IMR-90 (cell line): ENCODE data around the gene CGNL1. TPM values are rescaled to one million over a fixed set of nuclear protein-coding genes. Genes with fewer than 3 reads are reported as not detected.

ENCODE experiments used
- ATAC-seq: fragments of 200-7000 bp; cut with Tn5 transposase; 2 replicates; pipeline ENCODE4 v1.9.1; 2020; ENCODE audit warnings: low read depth, mild to moderate bottlenecking, moderate library complexity
- BruUV-seq: library from RNA; stranded (reverse); fragments of 400-500 nt; replicated peaks from 2 replicates; lab custom pipeline; 2021; lab: Mats Ljungman, UMichigan
- CTCF ChIA-PET: fragments of 300-600 bp; formaldehyde crosslinking; extraction: SDS; loops from one replicate; lab custom pipeline; 2021; ENCODE audit warnings: antibody characterized with exemption; lab: Yijun Ruan, JAX
- POLR2A ChIA-PET: fragments of 300-600 bp; sonication (Branson Sonifier 250); formaldehyde crosslinking; loops from one replicate; lab custom pipeline; 2022; ENCODE audit warnings: antibody characterized with exemption; ENCODE audit not compliant: unreplicated experiment; lab: Charles Lee
- DNase-seq: peaks from one replicate; pipeline ENCODE4 v3.0.0; 2013
- H2AFZ ChIP-seq: replicated peaks from 2 replicates; pipeline ENCODE3; 2013; ENCODE audit warnings: low read length, mild to moderate bottlenecking; ENCODE audit not compliant: poor library complexity
- H2AK5ac ChIP-seq: 2 replicates; pipeline ENCODE4 v1.6.1; 2013; ENCODE audit warnings: low read depth, low read length, inconsistent platforms
- H2AK9ac ChIP-seq: replicated peaks from 2 replicates; pipeline ENCODE3; 2013; ENCODE audit warnings: mild to moderate bottlenecking, low read depth, low read length, moderate library complexity; ENCODE audit not compliant: poor library complexity
- H2BK120ac ChIP-seq: 2 replicates; pipeline ENCODE4 v1.6.1; 2013; ENCODE audit warnings: low read depth, low read length, inconsistent platforms
- H2BK15ac ChIP-seq: 3 replicates; pipeline ENCODE4 v1.6.1; 2013; ENCODE audit warnings: low read depth, low read length, inconsistent platforms
- H2BK20ac ChIP-seq: 2 replicates; pipeline ENCODE4 v1.6.1; 2013; ENCODE audit warnings: low read depth, mild to moderate bottlenecking, inconsistent platforms, low read length, moderate library complexity
- H2BK5ac ChIP-seq: 2 replicates; pipeline ENCODE4 v1.6.1; 2013; ENCODE audit warnings: mild to moderate bottlenecking, low read depth, low read length, inconsistent platforms; ENCODE audit not compliant: poor library complexity, severe bottlenecking
- H3K14ac ChIP-seq: replicated peaks from 2 replicates; pipeline ENCODE4 v1.6.1; 2013; ENCODE audit warnings: low read depth, low read length, inconsistent platforms
- H3K18ac ChIP-seq: 2 replicates; pipeline ENCODE4 v1.6.1; 2013; ENCODE audit warnings: low read depth, low read length, control low read depth
- H3K23ac ChIP-seq: 2 replicates; pipeline ENCODE4 v1.6.1; 2013; ENCODE audit warnings: low read depth, low read length, inconsistent platforms
- H3K27ac ChIP-seq: 2 replicates; pipeline ENCODE4 v1.5.1; 2013; ENCODE audit warnings: mild to moderate bottlenecking, control low read depth, low read length; ENCODE audit not compliant: insufficient read depth
- H3K27me3 ChIP-seq: 2 replicates; pipeline ENCODE4 v1.6.1; 2013; ENCODE audit warnings: low read length; ENCODE audit not compliant: control insufficient read depth, insufficient read depth
- H3K36me3 ChIP-seq: 2 replicates; pipeline ENCODE4 v1.6.1; 2013; ENCODE audit warnings: low read length, mixed read lengths; ENCODE audit not compliant: control insufficient read depth, insufficient read depth
- H3K4ac ChIP-seq: 2 replicates; pipeline ENCODE4 v1.6.1; 2013; ENCODE audit warnings: low read depth, low read length, inconsistent platforms
- H3K4me1 ChIP-seq: 2 replicates; pipeline ENCODE4 v1.6.1; 2013; ENCODE audit warnings: low read length, mixed read lengths; ENCODE audit not compliant: control insufficient read depth, insufficient read depth
- H3K4me2 ChIP-seq: 2 replicates; pipeline ENCODE4 v1.6.1; 2013; ENCODE audit warnings: low read depth, mild to moderate bottlenecking, control low read depth, low read length, moderate library complexity
- H3K4me3 ChIP-seq: 2 replicates; pipeline ENCODE4 v1.5.1; 2013; ENCODE audit warnings: low read depth, mild to moderate bottlenecking, control low read depth, low read length, moderate library complexity; ENCODE audit not compliant: insufficient read depth
- H3K56ac ChIP-seq: 2 replicates; pipeline ENCODE4 v1.6.1; 2013; ENCODE audit warnings: low read length, inconsistent platforms; ENCODE audit not compliant: insufficient read depth; ENCODE audit errors: extremely low read depth
- H3K79me1 ChIP-seq, 2 experiments: 2 replicates each; pipeline ENCODE4 v1.6.1; 2013; ENCODE audit warnings: low read length in 2 of 2, inconsistent platforms in 1 of 2, low read depth in 1 of 2
- H3K9ac ChIP-seq: 2 replicates; pipeline ENCODE4 v1.6.1; 2013; ENCODE audit warnings: low read depth, low read length, control low read depth
- H3K9me1 ChIP-seq: 2 replicates; pipeline ENCODE4 v1.6.1; 2013; ENCODE audit warnings: low read length, inconsistent platforms; ENCODE audit not compliant: insufficient read depth
- H3K9me3 ChIP-seq: 2 replicates; pipeline ENCODE4 v1.6.1; 2013; ENCODE audit warnings: low read length; ENCODE audit not compliant: control insufficient read depth, insufficient read depth
- H4K20me1 ChIP-seq: 2 replicates; pipeline ENCODE4 v1.6.1; 2013; ENCODE audit warnings: low read length, inconsistent platforms; ENCODE audit not compliant: insufficient read depth
- H4K5ac ChIP-seq: 2 replicates; pipeline ENCODE4 v1.6.1; 2013; ENCODE audit warnings: mild to moderate bottlenecking, low read depth, low read length, control low read depth
- H4K8ac ChIP-seq, 2 experiments: 2 replicates each; pipeline ENCODE4 v1.6.1; 2013; ENCODE audit warnings: low read depth in 2 of 2, low read length in 2 of 2, control low read depth in 1 of 2, inconsistent platforms in 1 of 2
- H4K91ac ChIP-seq: 2 replicates; pipeline ENCODE4 v1.6.1; 2013; ENCODE audit warnings: low read depth, low read length, inconsistent platforms; ENCODE audit not compliant: insufficient read depth
- CHD1 ChIP-seq: IDR thresholded peaks from 2 replicates; pipeline ENCODE4 v1.6.1; 2012; ENCODE audit warnings: low read depth, low read length, improper control_type of control experiment
- FOS ChIP-seq: fragments of 150-350 bp; IDR thresholded peaks from 2 replicates; pipeline ENCODE4 v1.6.1; 2016; ENCODE audit warnings: low read depth, low read length
- NFE2L2 ChIP-seq: fragments of 150-350 bp; IDR thresholded peaks from 2 replicates; pipeline ENCODE4 v1.6.1; 2016; ENCODE audit warnings: low read depth, mild to moderate bottlenecking, low read length
- RFX5 ChIP-seq: IDR thresholded peaks from 2 replicates; pipeline ENCODE4 v1.8.0; 2012; ENCODE audit warnings: low read depth, mild to moderate bottlenecking, low read length, moderate library complexity
- WGBS, 2 experiments: methylation state at CpG; one replicate each; pipeline versions ENCODE4 v1.1.5 to v1.1.7; 2013; ENCODE audit warnings: missing lambda C conversion rate in 2 of 2; ENCODE audit not compliant: insufficient read length in 1 of 2; ENCODE audit errors: extremely low coverage in 2 of 2; 5-methylcytosine and 5-hydroxymethylcytosine counted together
- dilution Hi-C: fragments of 300-500 bp; cut with HindIII; formaldehyde crosslinking; loops from one replicate; pipeline ENCODE4 v1.14.3; 2018; ENCODE audit warnings: low sequenced_read_pairs; ENCODE audit not compliant: unreplicated experiment
- in situ Hi-C: fragments of 300-500 bp; cut with MboI; formaldehyde crosslinking; loops from 3 replicates; pipeline ENCODE4 v1.14.3; 2019; ENCODE audit warnings: low sequenced_read_pairs, inconsistent platforms, mixed read lengths
- intact Hi-C: fragments of 100-400 bp; cut with micrococcal nuclease; formaldehyde crosslinking; loops from 2 replicates; pipeline ENCODE4 v1.10.0; 2022
- polyA plus RNA-seq, 3 experiments: library from polyadenylated mRNA; depleted of rRNA; stranded (reverse); fragments of >200 nt; gene quantifications; 2 replicates each; pipeline ENCODE4 v1.2.3, GENCODE V29; 2012; ENCODE audit warnings: low replicate concordance in 1 of 3
- total RNA-seq: library from RNA; depleted of rRNA; stranded (reverse); fragments of >200 nt; gene quantifications from 2 replicates; pipeline ENCODE4 v1.2.3, GENCODE V29; 2012

The CGNL1 gene
- total and polyA plus RNA-seq, 2 of the 4 experiments (the other 2 are of a cell fraction) = 0.07 to 0.18 TPM

GRCh38 chr15:57582090-57582489, 205.8 kb downstream of the CGNL1 start:
- H4K91ac ChIP-seq = no peak overlapping the region
- in situ Hi-C loops (no loop called here), dilution Hi-C loops (no loop called here), intact Hi-C loops (no loop called here)
- no peak overlapping the region for H3K9ac ChIP-seq
- no TSS peak for BruUV-seq
- H2BK5ac ChIP-seq = no peak overlapping the region
- no peak overlapping the region for H3K4me3 ChIP-seq
- no peak overlapping the region for H2BK15ac ChIP-seq
- ChIA-PET POLR2A (no interaction called here), CTCF (no interaction called here)
- H3K56ac ChIP-seq = no peak overlapping the region
- no peak overlapping the region for H2AK5ac ChIP-seq
- H2AFZ ChIP-seq = no peak overlapping the region
- H2BK20ac ChIP-seq = no peak overlapping the region
- no peak overlapping the region for H2AK9ac ChIP-seq
- no peaks in the 10 kb centered on the region for H3K79me1 ChIP-seq
- no peak overlapping the region for H3K4ac ChIP-seq
- no peaks in the 10 kb centered on the region for H3K9me1 ChIP-seq
- no peak for DNase-seq
- H3K9me3 ChIP-seq = peaks cover 8% of the 10 kb centered on the region; the same call in 1 of the 2 replicates
- no peak overlapping the region for H2BK120ac ChIP-seq
- no peak for ATAC-seq
- no peaks in the 10 kb centered on the region for H3K36me3 ChIP-seq
- no peaks in the 10 kb centered on the region for H3K4me1 ChIP-seq
- no peak for TF ChIP-seq NFE2L2
- TF ChIP-seq RFX5 = no peak
- no peak for TF ChIP-seq FOS
- no peak for TF ChIP-seq CHD1
- no peak overlapping the region for H3K23ac ChIP-seq
- H3K14ac ChIP-seq = no peak overlapping the region
- peaks cover 13% of the 10 kb centered on the region for H3K27me3 ChIP-seq
- no peak overlapping the region for H3K4me2 ChIP-seq
- no peak overlapping the region for H4K8ac ChIP-seq
- H3K18ac ChIP-seq = no peak overlapping the region
- no CpG with 5 or more reads among the region's 1 CpG for whole genome bisulfite sequencing, 2 experiments
- H4K20me1 ChIP-seq = no peaks in the 10 kb centered on the region
- H3K27ac ChIP-seq = no peak overlapping the region
- no peak overlapping the region for H4K5ac ChIP-seq
